Activated naive CD4-positive, alpha-beta T cell (primary cell): Measurements from ENCODE around the gene ZNF331.

Experiments
- DNase-seq, 4 experiments: peaks; one replicate each; lab custom pipeline; 2025; lab: John Stamatoyannopoulos, UW

Gene ZNF331

DNA sequence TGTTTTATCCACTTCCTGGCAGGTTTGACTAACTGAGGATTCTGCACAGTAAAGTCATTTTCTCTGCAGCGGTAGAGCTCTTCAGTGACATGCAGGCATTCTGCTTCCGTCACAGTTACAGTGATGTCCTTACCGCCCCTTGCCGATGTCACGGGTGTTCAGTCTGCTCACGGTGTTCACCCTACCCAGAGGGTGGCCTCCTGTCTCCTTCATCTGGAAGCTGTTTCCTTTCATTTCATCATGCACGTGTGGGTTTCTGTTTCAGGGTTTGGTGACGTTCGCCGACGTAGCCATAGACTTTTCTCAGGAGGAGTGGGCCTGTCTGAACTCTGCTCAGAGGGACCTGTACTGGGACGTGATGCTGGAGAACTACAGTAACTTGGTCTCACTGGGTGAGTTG is 33.4 kb downstream of the ZNF331 start:
- DNase-seq = no peak

DNA sequence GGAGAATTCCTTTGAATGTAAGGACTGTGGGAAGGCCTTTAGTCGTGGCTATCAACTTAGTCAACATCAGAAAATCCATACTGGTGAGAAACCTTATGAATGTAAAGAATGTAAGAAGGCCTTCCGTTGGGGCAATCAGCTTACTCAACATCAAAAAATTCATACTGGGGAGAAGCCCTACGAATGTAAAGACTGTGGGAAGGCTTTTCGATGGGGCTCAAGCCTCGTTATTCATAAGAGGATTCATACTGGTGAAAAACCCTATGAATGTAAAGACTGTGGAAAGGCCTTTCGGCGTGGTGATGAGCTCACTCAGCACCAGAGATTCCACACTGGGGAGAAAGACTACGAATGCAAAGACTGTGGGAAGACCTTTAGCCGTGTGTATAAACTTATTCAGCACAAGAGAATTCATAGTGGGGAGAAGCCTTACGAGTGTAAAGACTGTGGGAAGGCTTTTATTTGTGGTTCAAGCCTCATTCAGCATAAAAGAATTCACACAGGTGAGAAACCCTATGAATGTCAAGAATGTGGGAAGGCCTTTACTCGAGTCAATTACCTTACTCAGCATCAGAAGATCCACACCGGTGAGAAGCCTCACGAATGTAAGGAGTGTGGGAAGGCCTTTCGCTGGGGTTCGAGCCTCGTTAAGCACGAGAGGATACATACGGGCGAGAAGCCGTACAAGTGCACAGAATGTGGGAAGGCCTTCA is 39.2 kb downstream of the ZNF331 start:
- DNase-seq = no peak

DNA sequence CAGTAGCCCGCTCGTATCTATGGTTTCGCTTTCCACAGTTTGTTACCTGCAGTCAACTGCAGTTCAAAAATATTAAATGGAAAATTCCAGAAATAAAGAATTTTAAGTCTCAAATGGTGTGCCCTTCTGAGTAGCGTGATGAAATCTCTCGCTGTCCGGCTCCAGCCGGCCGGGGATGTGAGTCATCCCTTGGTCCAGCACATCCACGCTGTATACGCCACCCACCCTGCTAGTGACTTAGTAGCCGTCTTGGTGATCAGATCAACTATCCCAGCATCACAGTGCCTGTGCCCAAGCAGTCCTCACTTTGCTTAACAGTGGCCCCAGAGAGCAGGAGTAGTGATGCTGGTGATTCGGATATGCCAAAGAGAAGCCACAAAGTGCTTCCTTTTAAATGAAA is 40.0 kb downstream of the ZNF331 start:
- DNase-seq = no peak

DNA sequence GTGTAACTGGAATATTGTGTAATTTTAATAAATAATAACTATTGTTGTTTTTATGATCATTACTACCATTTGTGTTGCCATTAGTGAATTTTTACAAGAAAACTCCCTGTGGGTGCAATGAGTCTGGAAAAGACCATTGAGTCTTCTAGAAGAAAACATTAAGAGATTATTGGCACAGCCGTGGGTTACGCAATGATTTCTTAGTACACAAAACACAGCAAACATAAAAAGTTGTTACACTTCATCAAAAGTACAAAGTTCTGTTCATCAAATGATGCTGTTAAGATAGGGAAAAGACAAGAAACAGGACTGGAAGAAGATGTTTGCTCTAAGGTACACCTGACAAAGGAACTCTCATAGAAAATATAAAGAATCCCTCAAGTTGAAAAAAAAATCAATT is 41.6 kb downstream of the ZNF331 start:
- no peak for DNase-seq

DNA sequence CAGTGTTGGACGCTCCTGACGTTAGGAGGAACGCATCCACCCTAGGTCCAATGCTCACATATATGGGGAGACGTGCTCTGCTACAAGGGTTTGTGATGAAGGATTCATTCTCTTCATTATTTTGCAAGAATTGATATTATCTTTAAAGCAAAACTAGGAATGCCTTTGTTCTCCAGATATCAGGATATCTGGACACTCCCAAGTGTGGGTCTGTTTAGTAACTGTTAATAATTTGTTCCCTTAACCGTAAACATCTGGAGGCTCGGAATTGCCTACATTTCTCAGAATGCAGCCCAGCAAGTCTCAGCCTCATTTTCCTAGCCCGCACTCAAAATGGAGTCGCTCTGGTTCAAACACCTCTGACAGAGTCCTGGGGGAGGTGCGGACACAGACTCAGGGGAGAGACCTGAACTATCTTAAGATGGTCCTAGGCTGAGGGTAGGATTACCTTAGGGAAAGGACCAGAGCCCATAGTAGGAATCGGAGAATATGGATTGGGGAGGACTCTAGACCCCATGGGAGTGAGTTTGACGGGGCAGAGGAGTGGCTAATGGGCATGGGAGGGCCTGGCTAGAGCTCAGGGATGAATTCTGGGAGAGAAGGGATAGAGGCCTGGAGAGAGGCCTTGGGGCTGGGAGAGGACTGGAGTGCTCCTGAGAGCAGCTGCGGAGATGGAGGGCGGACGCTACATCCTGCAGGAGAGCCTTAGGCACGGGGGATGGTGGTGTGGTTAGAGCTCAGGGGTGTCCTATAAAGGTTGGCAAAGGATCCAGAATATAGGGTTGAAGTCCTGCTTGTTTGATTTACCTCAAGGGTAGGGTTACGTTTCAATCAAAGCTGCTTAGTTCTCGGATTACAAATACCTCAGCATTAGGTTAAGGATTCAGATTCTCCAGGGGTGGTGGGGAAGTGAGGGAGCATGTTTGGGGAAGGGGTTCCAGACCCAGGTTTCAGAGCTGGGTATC is 43.2 kb downstream of the ZNF331 start:
- DNase-seq = no peak

DNA sequence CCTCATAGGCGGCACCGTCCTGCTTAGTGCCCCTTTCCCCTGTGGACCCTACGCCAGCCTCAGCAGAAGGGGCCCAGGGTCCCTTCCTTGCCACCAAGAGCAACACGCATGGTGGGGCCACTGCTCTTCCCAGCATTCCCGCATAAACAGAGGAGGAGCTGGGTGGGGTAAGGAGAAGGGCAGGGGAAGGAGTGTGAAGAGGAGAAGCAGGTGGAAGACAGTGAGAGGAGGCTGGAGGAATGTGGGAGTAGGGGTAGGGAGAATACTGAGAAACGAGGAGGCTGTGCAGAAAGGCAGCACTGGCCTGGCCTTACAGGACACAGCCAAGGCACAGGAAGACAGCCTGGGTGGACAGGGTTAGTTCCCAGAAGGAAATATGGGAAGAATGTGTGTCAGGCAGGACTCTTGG is 43.9 kb downstream of the ZNF331 start:
- DNase-seq = no peak

DNA sequence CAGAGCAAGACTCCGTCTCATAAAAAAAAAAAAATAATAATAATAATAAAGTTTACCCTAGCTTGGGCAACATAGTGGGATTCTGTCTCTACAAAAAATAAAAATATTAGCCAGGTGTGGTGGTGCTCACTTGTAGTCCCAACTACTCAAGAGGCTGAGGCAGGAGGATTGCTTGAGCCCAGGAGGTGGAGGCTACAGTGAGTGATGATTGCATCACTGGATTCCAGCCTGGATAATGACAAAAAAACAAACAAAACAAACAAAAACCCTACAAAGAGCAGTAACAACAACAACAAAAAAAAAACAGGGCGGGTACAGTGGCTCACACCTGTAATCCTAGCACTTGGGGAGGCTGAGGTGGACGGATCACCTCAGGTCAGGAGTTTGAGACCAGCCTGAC is 45.2 kb downstream of the ZNF331 start:
- no peak for DNase-seq

DNA sequence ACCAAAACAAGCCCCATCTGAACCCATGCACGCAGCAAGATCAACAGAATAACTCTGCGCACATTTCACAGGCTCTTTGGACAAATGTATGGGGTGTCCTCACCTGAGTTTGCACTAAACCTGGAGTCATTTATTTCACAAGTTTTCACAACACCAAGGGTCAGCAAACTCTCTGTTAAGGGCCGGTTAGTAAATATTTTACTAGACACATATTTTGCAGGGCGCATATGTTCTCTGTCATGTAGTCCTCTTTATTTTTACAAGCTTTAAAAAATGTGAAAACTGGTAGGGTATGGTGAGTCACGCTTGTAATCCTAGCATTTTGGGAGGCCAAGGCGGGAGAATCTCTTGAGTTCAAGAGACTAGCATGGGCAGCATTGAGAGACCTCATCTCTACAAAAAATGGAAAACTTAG is 48.3 kb downstream of the ZNF331 start:
- no peak for DNase-seq

DNA sequence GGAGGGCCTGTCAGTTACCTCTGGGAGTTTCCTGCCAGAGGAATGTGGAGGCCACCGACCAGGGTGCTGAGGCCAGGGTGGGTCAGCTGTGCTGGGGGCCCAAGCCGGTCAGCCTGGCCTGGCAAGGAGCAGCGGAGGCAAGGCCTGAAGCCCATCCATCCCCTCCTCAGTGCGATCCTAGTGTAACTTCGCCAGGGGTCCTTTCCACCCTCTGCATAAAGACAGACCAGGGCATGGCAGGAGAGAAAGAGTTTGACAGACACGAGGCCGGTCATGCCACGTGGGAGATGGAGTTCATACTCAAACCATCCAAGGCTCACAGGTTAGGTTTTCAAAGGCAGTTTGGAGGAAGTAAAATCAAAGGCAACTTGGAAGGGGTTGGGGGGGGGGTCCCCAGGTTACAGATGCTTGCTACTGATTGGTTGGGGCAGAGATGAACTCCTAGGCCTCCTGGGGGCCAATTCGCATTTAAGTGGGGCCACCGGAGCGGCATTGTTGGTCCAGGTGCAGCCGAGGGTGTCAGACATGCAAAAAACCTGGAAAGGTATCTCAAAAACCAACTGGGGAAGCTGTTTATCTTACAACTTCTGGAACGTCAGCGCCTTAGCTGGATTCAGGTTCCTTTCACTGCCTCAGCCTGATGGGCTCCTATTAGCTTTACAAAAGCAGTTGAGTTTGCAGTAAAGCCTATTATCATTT is 57.0 kb downstream of the ZNF331 start:
- no peak for DNase-seq

DNA sequence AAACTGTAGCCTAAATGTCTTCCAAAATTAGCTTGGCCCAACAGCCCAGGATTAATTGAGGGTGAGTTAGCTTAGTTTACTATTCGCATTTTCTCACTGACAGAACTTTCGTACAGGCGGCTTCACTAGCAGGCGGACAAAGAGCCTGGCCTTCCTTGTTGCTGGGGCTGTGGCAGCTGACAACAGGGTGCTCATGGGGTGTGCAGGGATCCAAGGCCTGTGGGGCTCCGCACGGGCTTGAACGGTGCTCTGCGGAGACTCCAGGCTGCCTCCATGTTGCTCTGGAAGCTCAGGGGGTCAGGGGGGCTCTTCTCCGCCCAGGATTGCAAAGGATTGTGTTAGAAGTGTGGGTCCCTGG is 57.5 kb downstream of the ZNF331 start:
- DNase-seq = no peak

DNA sequence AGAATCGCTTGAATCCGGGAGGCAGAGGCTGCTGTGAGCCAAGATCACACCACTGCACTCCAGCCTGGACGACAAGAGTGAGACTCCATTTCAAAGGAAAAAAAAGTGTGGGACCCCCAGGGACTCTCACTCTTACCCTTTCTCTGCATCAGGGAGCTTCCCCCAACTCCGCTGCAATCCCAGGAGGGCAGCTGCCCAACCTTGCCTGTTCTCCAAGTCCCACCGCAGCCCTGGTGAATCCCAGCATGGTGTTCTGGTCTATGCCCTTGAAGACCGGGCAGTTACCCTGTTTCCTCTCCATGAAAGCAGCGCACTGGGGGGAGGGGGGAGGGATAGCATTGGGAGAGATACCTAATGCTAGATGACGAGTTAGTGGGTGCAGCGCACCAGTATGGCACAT is 58.1 kb downstream of the ZNF331 start:
- DNase-seq = no peak

DNA sequence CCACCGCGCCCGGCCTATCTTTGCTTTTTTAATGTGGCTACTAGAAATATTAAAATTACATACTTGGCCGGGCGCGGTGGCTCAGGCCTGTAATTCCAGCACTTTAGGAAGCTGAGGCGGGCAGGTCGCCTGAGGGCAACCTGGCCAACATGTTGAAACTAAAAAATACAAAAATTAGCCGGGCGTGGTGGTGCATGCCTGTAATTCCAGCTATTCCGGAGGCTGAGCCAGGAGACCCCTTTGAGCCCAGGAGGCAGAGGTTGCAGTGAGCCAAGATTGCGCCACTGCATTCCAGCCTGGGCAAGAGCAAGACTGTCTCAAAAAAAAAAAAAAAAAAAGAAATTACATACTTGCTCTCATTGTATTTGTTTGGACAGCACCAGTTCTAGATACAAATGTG is 59.1 kb downstream of the ZNF331 start:
- DNase-seq = no peak

DNA sequence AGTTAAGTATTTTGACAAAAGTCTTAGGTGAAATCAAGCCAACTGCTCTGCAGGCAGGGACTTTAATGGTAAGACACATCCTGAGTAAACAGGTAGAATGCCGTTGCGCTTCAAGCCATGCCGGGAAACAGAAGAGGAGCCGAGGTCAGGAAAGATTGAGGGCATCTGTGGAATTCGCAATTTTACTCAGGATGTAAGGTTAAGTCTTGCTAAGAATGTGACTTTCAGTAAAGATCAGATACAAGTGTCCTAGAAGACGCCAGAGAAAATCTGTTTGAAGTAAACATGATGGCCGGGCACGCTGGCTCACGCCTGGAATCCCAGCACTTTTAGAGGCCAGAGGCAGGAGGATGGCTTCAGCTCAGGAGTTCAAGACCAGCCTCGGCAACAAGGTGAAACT is 60.4 kb downstream of the ZNF331 start:
- no peak for DNase-seq

DNA sequence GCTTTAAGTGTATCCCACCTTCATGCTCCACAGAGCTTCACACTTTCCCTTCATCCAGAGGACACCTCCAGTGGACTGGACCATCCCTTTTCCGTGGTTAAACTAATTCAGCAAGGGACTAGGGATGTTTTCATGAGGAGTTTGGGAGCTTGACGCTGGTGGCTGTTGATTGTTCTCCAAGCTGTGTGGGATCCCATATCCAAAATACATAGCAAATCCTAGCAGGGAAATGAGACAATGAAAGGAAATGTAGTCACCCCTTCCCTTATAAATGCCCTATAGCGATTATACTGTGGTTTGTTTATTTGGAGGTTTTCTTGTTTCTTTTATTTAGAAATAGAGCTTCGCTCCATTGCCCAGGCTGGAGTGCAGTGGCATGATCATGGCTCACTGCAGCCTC is 62.3 kb downstream of the ZNF331 start:
- DNase-seq = no peak

DNA sequence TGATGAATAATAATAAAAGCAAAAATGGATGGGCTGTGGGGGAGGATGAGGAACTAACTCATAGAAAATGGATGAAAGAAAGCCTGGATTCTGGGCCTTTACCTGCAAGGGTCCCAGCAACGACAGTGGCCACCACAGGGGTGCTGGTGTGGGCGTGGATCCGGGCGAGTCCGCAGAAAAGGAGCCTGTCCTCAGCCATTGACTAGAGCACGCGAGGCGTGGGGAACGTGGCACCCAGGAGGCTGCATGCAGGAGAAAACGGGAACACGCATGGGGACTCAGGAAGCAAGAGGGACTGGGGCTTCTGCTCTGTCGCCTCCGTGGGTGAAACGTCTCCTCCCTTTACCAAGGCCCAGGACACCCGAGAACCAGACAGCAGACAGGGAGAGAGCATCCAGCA is 68.1 kb downstream of the ZNF331 start:
- no peak for DNase-seq

DNA sequence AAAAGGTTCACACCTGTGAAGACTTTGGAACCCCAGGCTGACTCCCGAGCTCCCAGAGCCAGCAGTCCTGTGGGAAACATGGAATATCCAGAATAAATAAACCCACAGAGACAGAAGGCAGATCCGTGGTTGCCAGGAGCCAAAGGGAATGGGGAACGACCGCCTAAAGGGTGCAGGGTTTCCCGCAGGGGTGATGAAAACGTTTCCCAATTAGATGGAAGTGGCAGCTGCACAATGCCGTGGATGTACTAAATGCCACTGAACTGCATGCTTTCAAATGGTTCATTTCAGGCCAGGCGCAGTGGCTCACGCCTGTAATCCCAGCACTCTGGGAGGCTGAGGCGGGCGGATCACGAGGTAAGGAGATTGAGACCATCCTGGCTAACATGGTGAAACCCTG is 70.4 kb downstream of the ZNF331 start:
- no peak for DNase-seq

DNA sequence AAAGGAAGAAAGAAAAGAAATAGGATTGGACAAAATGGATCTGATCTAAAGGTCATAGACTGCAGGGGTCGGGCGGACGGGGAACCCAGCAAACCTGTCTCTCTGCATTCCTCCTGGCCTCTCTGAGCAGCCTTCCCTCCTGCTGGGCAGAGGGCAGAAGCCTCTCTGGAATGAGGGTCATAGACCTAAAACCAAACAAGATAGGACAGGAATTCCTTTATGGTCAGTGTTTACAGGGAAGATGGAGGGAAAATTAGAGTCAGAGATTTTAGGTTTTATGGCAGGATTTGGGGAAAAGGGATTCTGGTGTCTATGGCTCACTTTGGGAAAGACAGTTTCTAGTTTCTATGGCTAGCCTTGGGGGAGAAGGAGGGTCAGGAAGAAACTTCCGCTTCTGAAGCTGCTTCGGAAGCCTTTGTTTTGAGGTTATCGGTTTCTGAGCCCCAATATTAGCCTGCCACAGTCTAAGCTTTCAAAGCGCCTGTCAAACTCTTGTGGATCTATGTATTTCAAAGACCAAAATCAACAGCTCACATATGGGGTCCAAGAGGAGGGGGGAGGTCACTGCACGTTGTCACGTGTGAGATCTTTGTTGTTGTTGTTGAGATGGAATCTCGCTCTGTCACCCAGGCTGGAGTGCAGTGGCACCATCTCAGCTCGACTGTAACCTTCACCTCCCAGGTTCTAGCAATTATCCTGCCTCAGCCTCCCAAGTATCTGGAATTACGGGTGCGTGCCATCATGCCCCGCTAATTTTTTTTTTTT is 75.0 kb downstream of the ZNF331 start:
- DNase-seq = no peak

DNA sequence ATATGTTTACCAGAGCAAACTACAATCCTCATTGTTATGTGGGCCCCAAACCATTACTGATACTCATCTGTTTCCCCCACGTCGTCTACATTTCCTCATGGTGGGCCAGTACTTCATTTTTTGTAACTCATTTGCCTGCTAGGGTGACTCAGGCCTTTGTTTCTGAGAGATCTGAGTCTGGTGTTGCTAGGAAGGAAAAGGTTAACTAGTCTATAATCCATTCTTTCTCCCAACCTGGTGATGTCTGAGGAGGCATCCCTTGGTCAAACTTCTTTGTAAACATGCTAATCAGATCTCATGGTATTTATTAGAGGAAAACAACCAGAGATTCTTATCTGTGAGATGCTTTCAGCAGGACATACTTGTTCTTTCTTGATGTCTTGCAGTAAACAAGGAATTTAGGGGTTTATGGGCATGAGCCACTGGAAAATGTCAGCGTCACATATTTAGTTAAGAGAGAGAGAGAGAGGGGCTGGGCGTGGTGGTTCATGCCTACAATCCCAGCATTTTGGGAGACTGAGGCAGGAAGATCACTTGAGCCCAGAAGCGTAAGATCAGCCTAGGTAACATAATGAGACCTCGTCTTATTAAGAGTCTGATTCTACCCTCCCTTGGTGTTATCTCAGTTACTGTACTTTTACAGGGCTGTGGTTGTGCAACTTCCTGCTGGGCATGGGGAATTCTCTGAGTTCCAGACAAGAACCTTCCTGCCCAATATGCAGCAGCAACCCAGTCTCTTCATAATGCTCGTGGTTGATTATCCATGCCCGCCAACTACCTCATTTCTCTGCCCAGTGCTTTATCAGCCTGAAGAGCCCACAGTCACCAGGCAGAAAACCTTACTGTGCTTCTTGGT is 84.2 kb downstream of the ZNF331 start:
- no peak for DNase-seq

DNA sequence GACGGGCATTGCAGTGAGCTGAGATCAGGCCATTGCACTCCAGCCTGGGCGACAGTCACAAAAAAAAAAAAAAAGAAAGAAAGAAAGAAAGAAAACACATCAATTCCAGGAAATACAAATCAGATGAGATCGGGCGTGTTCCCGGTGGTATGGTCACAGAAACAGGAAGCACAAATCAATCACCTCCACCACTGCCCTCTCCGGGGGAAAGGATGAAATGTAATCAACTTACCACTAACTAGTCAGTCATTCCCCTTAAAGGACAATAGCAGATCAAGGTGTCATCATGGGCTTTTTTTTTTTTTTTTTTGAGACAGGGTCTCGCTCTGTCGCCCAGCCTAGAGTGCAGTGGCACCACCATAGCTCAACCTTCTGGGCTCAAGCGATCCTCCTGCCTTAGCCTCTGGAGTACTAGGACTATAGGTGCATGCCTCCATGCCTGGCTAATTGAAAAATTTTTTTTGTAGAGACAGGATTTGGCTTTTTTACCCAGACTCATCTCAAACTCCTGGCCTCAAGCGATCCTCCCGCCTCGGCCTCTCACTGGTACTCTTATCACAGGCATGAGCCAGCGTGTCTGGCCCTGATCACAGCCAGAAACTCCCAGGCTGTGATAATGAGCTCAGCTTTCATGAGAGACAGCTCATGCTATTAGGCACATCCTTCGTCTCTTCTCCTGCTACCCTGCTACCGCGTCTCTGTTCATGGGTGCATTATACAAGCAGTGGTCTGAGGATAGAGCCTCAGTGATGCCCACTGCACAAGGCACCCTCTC is 87.0 kb downstream of the ZNF331 start:
- DNase-seq = no peak

DNA sequence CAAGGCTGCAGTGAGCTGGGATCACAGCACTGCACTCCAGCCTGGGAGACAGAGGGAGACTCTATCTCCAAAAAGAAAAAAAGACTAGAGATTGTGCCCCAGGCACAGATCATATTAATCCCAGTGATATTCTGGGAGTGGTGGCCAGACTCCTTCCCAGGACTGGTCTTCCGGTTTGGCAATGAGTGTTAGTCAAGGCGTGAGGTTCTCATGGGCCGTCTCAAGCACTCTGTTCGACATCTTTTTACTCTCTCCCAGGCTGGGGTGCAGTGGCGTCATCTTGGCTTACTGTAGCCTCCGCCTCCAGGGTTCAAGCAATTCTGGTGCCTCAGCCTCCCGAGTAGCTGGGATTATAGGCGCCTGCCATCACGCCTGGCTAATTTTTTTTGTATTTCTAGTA is 88.5 kb downstream of the ZNF331 start:
- no peak for DNase-seq
